GM12878 (cell line): ENCODE measurements around the gene KDM6A. TPM values are rescaled to one million over a fixed set of nuclear protein-coding genes. Genes with fewer than 3 reads are reported as not detected.
A peak's percentile ranks its signal among the peaks of the same experiment; 100 is the strongest.

Experiments
- ASH2L ChIP-seq: fragments of 300-600, 200-600 bp; sonication (generic); IDR thresholded peaks from 2 replicates; pipeline ENCODE4 v1.6.1; 2017; ENCODE audit warnings: low read depth, mild to moderate bottlenecking, borderline replicate concordance
- BRCA1 ChIP-seq: IDR thresholded peaks from 2 replicates; pipeline ENCODE4 v1.6.1; 2011; ENCODE audit warnings: low read depth, low read length, improper control_type of control experiment
- CBFB ChIP-seq: IDR thresholded peaks from 2 replicates; pipeline ENCODE4 v1.6.1; 2016; ENCODE audit warnings: antibody characterized with exemption, low read depth
- CREM ChIP-seq: IDR thresholded peaks from 2 replicates; pipeline ENCODE4 v1.6.1; 2014; ENCODE audit warnings: antibody characterized with exemption, low read depth
- EED ChIP-seq: sonication (generic); IDR thresholded peaks from 2 replicates; pipeline ENCODE4 v1.6.1; 2016; ENCODE audit warnings: antibody characterized with exemption, low read depth
- EZH2 ChIP-seq: IDR thresholded peaks from 2 replicates; pipeline ENCODE4 v1.6.1; 2012; ENCODE audit warnings: low read depth, mild to moderate bottlenecking, control low read depth, inconsistent platforms, low read length, borderline replicate concordance; ENCODE audit not compliant: control insufficient read depth
- FOS ChIP-seq: IDR thresholded peaks from 3 replicates; pipeline ENCODE4 v1.6.1; 2011; ENCODE audit warnings: borderline replicate concordance; ENCODE audit not compliant: insufficient read length; ENCODE audit errors: extremely low read depth
- IKZF1 ChIP-seq: fragments of 450-650 bp; conservative IDR thresholded peaks from 2 replicates; pipeline ENCODE4 v1.6.1; 2017; ENCODE audit warnings: antibody characterized with exemption, mild to moderate bottlenecking
- IKZF2 ChIP-seq, 2 experiments: fragments of 450-650 bp; IDR thresholded peaks; 2 replicates each; pipeline ENCODE4 v1.6.1; 2017; ENCODE audit warnings: mild to moderate bottlenecking in 2 of 2, moderate library complexity in 2 of 2
- IRF5 ChIP-seq: fragments of 450-650 bp; IDR thresholded peaks from 2 replicates; pipeline ENCODE4 v1.6.1; 2017; ENCODE audit warnings: borderline replicate concordance
- KLF5 ChIP-seq: fragments of 450-650 bp; IDR thresholded peaks from 2 replicates; pipeline ENCODE4 v1.6.1; 2014; ENCODE audit warnings: mild to moderate bottlenecking; ENCODE audit not compliant: partially characterized antibody
- MXI1 ChIP-seq: fragments of 150-350 bp; IDR thresholded peaks from 2 replicates; pipeline ENCODE4 v1.6.1; 2011; ENCODE audit warnings: low read depth, mild to moderate bottlenecking, inconsistent platforms, low read length, improper control_type of control experiment
- PAX8 ChIP-seq: fragments of 450-650 bp; IDR thresholded peaks from 2 replicates; pipeline ENCODE4 v1.6.1; 2017; ENCODE audit warnings: mild to moderate bottlenecking, moderate library complexity
- POLR2AphosphoS5 ChIP-seq: IDR thresholded peaks from 2 replicates; pipeline ENCODE4 v1.6.1; 2011; ENCODE audit warnings: mild to moderate bottlenecking, low read length, inconsistent platforms
- RELA ChIP-seq: fragments of 450-650 bp; IDR thresholded peaks from 2 replicates; pipeline ENCODE4 v1.8.0; 2014; ENCODE audit warnings: borderline replicate concordance; ENCODE audit not compliant: partially characterized antibody
- STAT1 ChIP-seq: fragments of 450-650 bp; conservative IDR thresholded peaks from 2 replicates; pipeline ENCODE4 v1.6.1; 2014; ENCODE audit warnings: antibody characterized with exemption, mild to moderate bottlenecking
- STAT3 ChIP-seq: IDR thresholded peaks from 2 replicates; pipeline ENCODE4 v1.6.1; 2011; ENCODE audit warnings: low read depth, low read length, improper control_type of control experiment
- SUZ12 ChIP-seq: fragments of 200-600 bp; sonication (generic); IDR thresholded peaks from one replicate; pipeline ENCODE4 v1.6.1; 2018; ENCODE audit warnings: antibody characterized with exemption, mild to moderate bottlenecking; ENCODE audit not compliant: unreplicated experiment
- ZBTB40 ChIP-seq: fragments of 450-650 bp; IDR thresholded peaks from 2 replicates; pipeline ENCODE4 v1.6.1; 2016; ENCODE audit warnings: mild to moderate bottlenecking, moderate library complexity, borderline replicate concordance
- ZNF207 ChIP-seq: fragments of 450-650 bp; IDR thresholded peaks from 2 replicates; pipeline ENCODE4 v1.6.1; 2014; ENCODE audit warnings: antibody characterized with exemption, mild to moderate bottlenecking, borderline replicate concordance
- ZNF687 ChIP-seq: fragments of 450-650 bp; IDR thresholded peaks from 2 replicates; pipeline ENCODE4 v1.6.1; 2017; ENCODE audit warnings: mild to moderate bottlenecking, moderate library complexity
- ZSCAN29 ChIP-seq: fragments of 450-650 bp; IDR thresholded peaks from 2 replicates; pipeline ENCODE4 v1.6.1; 2017; ENCODE audit warnings: mild to moderate bottlenecking, moderate library complexity
- polyA plus RNA-seq, 11 experiments: library from polyadenylated mRNA; depleted of rRNA in 4 of 11; unstranded in 6 of 11; stranded (reverse) in 5 of 11; fragments of >200 nt; fragmentation: Nextera tagmentation in 4 of 11; fragmentation: Illumina TruSeq in 1 of 11; extraction: Ambion mirVana in 4 of 11; extraction: Trizol in 1 of 11; gene quantifications; 1 replicate in 1 of 11; 2 replicates in 10 of 11; pipeline versions ENCODE4 v1.2.1 to v1.2.3, GENCODE V29; 2011 to 2016; ENCODE audit warnings: inconsistent platforms in 2 of 11, missing spikeins in 2 of 11, low read depth in 1 of 11
- total RNA-seq, 4 experiments: library from RNA; depleted of rRNA in 3 of 4; stranded (reverse); fragments of >200 nt in 3 of 4; fragmentation: Illumina TruSeq in 1 of 4; extraction: Trizol in 1 of 4; gene quantifications; 2 replicates each; pipeline versions ENCODE4 v1.2.1 to v1.2.3, GENCODE V29; 2013 to 2021

Gene KDM6A
- total and polyA plus RNA-seq, 10 of the 15 experiments (the other 5 are each of a cell fraction or from before 2014, with no cell fraction given) = 7.9 to 29.0 (median 20.4) TPM

- TF ChIP-seq ZNF687 (no peak), EZH2 (no peak), STAT1 (no peak), BRCA1 (no peak), ZBTB40 (no peak), FOS (no peak), KLF5 (no peak), IKZF1 (peak; percentile 82), ZNF207 (no peak), SUZ12 (no peak), MXI1 (no peak), STAT3 (no peak), ZSCAN29 (no peak), EED (peak; percentile 71), CBFB (no peak), ASH2L (peak; percentile 100), IRF5 (no peak), CREM (0 out of 2 replicates have a peak, but pooled peaks have one; percentile 11), PAX8 (no peak), IKZF2 (IDR thresholded peaks at IDR 0.05) (peak; percentile 35 to 39; a peak in 2 of 4 replicates), RELA (no peak), POLR2AphosphoS5 (peak; percentile 21; the same call in 1 of the 2 replicates)
Measured at GRCh38 chrX:44873415-44874276, 658 bp downstream of the KDM6A start (continued).
